Right lung (tissue), 10 donors: Measurements from ENCODE around the gene PI4K2A. TPM values are rescaled to one million over a fixed set of nuclear protein-coding genes. Genes with fewer than 3 reads are reported as not detected.
A peak's percentile ranks its signal among the peaks of the same experiment; 100 is the strongest.

ENCODE experiments used
- DNase-seq, 2 donors: peaks; one replicate each; pipeline ENCODE4 v3.0.0-alpha.2; 2013
- long read RNA-seq, 8 donors: transcript quantifications; one replicate each; lab custom pipeline, GENCODE V29; 2026
- polyA plus RNA-seq, 5 donors: library from polyadenylated mRNA; unstranded; fragments of 120-200 nt; gene quantifications; one replicate each; pipeline versions ENCODE4 v1.2.1 to v1.2.3, GENCODE V29; 2013; ENCODE audit warnings: inconsistent platforms in 1 of 5, low replicate concordance in 1 of 5; ENCODE audit not compliant: insufficient read length in 5 of 5, insufficient read depth in 1 of 5

PI4K2A gene
- polyA plus RNA-seq, result 10 to 100 TPM; 13.1 to 15.9 (median 15.1) TPM
- long read RNA-seq, donor 1, full-length matches to known transcripts, result 5 of 5 reads
- long read RNA-seq, donor 1, partial matches to known transcripts, result 0 of 5 reads
- long read RNA-seq, donor 1, other reads (novel, unspliced or antisense), result 0 of 5 reads
- long read RNA-seq, donor 2, full-length matches to known transcripts, result 5 of 5 reads
- long read RNA-seq, donor 2, partial matches to known transcripts, result 0 of 5 reads
- long read RNA-seq, donor 2, other reads (novel, unspliced or antisense), result 0 of 5 reads
- long read RNA-seq, donor 3, full-length matches to known transcripts, result 6 of 22 reads
- long read RNA-seq, donor 3, partial matches to known transcripts, result 7 of 22 reads
- long read RNA-seq, donor 3, other reads (novel, unspliced or antisense), result 9 of 22 reads
- long read RNA-seq, donor 4, full-length matches to known transcripts, result 3 of 3 reads
- long read RNA-seq, donor 4, partial matches to known transcripts, result 0 of 3 reads
- long read RNA-seq, donor 4, other reads (novel, unspliced or antisense), result 0 of 3 reads
- long read RNA-seq, donor 5, full-length matches to known transcripts, result 4 of 4 reads
- long read RNA-seq, donor 5, partial matches to known transcripts, result 0 of 4 reads
- long read RNA-seq, donor 5, other reads (novel, unspliced or antisense), result 0 of 4 reads
- long read RNA-seq, donor 6, full-length matches to known transcripts, result 6 of 6 reads
- long read RNA-seq, donor 6, partial matches to known transcripts, result 0 of 6 reads
- long read RNA-seq, donor 6, other reads (novel, unspliced or antisense), result 0 of 6 reads
- long read RNA-seq, donor 7, full-length matches to known transcripts, result 4 of 4 reads
- long read RNA-seq, donor 7, partial matches to known transcripts, result 0 of 4 reads
- long read RNA-seq, donor 7, other reads (novel, unspliced or antisense), result 0 of 4 reads
- long read RNA-seq, donor 8, full-length matches to known transcripts, result 1 of 1 reads
- long read RNA-seq, donor 8, partial matches to known transcripts, result 0 of 1 reads
- long read RNA-seq, donor 8, other reads (novel, unspliced or antisense), result 0 of 1 reads

DNA sequence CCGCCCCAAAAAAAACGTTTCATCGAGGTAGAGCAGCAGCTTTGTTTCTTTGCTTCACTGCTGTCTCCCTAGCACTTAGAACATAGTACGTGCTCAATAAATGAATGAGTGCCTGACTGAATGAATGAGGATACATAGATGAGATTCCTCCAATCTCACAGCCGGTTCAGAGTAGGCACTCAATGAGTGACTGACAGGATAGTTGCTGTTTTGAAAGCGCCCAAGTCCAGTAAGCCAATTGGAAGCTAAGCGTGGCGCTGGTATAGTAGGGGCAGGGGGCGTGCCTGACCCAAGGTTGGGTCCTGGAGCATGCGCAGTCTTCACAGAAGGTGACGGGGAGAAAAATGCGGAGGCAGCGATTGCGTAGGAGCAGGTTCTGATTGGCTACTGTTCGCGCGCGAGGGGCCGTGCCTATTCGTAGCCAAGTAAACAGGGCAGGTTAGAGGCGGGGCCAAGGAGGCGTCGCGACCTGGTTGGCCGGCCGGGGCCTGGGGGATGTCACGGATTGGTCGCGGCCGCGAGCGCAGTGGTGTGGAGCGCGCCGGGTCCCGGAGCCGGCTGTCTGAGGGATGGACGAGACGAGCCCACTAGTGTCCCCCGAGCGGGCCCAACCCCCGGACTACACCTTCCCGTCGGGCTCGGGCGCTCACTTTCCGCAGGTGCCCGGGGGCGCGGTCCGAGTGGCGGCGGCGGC is at the start of gene PI4K2A:
Gene PI4K2A, plus strand, starts transcription at position 498 of the 694 bp plus-strand sequence. Its CDS starts 72 bp downstream, at position 570.
- DNase-seq, result peak; percentile 97 to 99

DNA sequence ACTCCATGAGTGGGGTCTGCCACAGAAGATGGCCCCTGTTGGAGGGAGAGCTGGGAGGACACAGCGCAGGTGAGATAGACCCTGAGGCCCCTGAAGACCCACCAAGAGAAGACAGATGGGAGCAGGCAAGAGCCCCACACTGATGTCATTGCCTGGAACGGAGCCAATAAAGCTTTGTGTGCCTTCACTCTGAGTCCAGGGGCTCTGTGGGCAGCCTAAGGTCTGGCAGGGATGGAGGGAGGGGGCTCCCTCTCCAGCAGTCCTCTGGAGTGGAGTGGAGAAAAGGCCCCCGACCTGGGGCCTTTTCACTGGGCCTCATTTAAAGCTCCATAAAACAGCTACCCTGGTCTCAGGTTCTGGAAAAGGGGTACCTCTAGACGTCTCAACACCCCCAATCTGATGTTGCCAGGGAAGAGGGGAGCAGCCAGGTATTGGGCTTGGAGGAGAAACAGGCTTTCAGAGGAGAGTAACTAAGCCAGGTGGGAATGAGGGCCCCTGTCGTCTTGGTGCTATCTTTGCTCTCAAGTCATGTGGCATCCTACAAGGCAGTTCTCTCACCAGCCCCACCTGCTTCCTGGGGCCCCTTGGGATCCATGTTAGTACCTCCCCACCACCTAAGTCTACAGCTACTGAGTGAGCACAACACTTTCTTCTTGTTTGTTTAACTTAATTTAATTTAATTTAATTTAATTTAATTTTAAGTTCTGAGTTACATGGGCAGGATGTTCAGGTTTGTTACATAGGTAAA is 49.5 kb upstream of the PI4K2A start:
- no peak for DNase-seq

DNA sequence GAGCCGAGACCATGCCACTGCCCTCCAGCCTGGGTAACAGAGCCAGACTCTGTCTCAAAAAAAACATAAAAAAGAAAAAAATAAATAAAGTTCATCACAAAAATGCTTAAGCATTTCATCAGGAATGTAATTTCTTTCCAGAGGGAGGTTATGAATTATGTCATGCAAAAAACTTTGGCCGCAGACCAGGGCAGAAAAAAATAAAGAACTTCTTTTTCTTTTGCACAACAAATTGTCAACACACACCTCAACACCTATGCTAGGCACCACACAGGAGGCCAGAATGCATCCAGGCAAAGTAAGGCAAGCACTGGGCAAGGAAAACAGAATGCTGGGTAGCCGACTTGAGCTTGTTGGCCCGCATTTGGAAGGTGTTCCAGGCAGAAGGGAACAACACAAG is 47.0 kb upstream of the PI4K2A start:
- DNase-seq, result no peak

DNA sequence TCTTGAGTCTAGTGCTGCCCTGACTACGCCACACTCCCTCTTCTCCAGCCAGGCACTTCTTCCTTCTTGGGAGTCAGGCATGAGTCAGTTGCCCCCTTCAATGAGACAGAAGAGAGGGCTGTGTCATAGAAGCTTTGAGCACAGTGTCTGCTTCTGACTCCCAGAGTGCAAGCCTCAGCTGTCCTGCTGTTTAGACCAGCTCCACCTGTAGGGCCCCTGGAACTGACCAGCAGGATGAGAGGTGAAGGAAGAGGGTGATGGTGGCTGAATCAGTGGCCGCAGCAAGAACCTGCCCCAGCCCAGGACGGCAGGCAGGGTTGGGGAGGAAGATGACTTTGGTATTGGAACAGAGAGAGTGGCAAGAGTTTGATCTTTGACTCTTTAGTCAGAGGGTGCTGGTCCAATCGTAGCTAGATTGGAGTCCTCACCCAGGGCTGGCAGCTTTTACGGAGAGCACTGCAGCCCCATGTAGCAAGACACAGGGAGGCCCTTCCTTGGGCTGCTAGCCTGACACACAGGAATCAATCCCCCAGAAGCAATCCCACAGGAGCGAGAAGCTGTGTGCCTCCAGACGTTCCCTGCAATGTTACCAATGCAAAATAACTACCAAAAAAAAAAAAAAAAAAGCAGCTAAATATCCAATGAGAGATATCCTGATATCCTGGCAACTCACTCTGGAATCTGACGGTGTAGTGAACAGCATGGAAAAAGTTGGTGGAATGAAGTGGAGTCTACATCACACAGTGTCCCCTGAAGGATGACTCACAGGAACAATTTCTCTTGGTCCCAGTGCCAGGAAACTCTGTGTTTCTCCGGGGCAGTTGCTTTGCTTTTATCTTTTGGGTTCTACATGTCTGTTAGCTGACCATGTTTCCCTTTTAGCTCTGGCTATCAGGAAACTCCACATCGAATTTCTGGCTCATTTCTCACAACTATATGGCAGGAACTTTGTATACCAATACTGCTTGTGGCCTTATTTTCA is 44.1 kb upstream of the PI4K2A start:
- no peak for DNase-seq

DNA sequence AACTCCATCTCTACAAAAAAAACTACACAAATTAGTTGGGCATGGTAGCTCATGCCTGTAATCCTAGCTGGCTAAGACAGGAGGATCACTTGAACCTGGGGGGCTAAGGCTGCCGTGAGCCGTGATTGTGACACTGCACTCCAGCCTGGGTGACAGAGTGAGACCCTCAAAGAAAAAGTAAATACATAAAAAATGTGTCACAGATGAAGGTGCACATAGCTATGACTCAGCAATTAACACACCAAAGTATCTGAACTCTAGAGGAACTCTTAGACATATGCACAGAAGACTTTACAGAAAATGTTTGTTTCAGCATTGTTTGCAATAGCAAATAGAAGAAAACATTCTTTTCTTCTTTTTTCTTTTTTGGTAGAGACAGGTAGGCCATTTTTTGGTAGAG is 42.7 kb upstream of the PI4K2A start:
- DNase-seq, result no peak

DNA sequence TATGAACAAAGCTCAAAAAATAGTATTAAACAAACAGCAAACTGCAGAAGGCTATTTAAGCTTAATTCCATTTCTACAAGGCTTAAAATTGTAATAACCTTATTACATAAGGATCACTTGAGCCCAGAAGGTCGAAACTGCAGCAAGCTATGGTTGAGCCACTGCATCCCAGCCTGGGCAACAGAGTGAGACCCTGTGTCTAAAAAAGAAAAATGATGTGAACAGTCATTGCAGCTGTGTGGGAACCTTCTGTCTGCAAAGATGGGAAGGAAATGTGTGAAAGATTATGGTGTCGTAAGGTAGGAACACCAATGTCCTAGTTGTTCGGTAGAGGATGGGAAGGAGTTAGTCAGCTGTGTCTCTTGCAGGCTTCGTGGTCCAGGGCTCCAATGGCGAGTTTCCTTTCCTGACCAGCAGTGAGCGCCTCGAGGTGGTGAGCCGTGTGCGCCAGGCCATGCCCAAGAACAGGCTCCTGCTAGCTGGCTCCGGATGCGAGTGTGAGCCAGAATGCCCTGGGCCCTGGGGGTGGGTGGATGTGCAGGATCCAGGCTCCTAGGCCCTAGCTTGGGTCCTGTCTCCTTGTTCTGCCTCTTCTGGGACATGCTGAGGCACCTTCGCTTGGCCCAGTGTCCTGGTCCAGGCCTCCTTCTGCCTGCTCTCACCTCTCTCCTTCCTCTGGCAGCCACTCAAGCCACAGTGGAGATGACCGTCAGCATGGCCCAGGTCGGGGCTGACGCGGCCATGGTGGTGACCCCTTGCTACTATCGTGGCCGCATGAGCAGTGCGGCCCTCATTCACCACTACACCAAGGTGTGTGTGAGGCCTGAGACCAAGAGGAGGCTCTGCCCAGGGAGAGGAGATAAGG is 41.8 kb upstream of the PI4K2A start:
- no peak for DNase-seq

DNA sequence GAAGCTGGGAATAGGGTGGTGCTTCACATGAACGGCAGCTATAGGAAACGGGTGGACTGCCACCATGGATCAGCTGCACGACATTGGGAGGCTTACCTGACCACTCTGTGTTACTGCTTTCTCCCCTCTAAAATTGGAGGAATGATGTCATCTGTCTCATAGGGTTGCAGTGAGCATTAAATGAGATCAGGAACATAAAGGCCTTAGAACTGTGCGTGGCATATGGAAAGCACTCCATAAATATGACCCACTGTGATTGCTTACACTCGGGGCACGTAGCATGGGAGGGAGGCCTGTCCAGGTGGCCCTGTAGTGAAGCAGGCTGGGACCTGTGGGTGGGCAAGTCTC is 41.2 kb upstream of the PI4K2A start:
- no peak for DNase-seq

DNA sequence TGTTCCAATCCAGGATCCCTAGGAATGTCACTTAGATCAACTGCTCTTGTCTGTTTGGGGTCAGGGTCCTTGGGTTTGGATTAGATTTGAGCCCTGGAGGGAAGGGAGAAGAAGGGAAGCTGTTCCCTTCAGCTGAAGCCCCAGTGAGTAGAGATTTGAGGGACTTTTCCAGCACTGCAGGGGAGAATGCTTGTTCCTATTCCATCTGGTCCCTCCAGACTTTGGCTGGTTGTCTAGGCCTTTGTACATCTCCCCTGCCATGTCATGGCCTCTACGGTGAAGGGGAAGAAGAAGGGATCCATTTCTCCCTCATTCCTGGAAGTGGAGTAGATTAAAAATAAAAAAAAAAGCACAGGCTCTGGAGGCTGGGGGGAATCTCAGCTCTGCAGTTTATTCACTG is 39.9 kb upstream of the PI4K2A start:
- no peak for DNase-seq

DNA sequence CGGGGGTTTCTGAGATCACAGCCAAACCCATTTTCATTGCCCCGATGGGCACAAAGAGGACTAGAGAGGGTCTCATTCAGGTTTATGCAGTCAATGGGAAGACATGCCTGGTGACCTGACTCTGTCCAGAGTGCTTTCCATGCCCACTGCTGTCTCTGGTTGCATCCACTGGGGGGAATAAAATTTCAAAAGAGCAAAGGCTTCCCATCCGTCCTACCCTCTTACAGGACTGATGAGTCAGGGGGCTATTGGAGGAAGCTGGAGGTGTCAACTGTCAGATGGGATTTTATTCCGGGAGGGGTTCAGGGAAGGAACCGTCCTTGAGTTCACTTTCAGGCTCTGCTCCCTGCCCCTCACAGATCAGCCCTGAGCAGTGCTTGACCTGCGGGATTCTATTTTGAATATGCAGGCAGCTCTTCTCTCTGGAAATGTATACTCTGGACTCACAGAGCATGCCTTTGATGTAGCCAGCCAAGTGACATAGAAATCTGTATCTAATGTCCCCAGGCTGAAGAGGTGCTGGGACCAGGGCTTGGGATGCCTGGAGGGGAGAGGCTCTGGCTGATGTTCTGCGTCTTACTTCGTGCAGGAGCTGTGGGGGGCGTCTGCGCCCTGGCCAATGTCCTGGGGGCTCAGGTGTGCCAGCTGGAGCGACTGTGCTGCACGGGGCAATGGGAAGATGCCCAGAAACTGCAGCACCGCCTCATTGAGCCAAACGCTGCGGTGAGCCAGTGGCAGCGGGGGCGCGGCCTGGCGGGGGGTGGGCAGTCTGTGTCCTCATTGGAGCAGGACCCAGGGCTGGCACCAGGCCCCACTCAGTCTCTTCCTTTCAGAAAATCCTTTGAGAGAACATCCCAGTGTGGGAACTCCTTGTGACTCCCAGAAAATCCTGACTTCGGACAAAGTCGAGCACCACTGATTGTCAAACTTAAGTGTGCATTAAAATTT is 38.9 kb upstream of the PI4K2A start:
- no peak for DNase-seq

DNA sequence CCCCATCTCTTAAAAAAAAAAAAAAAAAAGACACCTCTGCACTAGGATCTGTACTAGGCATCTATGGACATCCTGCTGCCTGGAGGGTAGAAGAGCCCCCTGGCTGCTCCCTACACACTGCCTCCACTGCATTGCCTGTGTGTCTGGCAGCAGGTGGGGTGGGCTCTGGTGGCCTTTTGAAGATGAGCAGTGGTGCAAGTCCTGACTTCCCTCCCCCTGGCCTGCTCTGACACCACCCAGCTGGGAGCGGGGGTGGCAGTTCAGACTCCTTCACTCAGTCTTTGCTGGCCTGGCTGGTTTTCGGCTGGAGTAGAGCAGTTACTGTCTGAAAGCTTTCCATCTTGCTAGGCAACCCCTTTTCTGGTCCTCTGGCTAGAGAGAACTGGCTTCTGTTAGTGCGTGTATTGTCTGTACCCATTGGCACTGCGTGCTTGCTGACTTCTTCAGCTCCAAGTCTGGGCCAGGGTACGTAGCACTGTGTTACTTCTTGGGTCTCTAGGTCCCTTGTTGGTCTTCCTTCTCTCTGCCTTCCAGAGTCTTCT is 33.3 kb upstream of the PI4K2A start:
- no peak for DNase-seq

DNA sequence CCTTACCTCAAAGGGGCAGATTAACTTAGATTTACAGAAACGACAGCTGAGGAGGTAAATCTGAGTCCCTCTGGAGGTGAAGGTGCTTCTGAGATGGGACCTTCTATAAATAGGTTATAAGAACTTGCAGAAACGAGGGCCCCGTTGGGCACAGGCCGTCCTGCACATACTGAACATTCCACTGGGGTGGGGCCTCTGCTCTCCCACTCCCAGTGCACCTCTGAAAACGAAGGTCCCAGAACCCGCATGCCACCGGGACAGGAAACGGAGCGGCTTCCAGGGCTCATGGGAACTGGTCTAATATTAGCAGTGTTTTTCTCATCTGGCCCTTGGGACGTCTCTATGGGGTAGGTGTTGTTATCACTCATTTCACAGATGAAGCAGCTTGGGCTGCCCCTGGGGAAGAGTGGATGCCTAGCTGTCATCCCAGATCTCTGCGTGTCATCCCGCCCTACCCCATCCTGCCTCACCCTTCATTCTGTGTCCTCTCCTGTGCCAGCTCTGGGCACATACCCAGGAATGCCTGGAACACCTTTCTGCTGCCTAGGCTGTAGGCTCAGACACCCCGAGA is 31.4 kb upstream of the PI4K2A start:
- DNase-seq, result no peak

DNA sequence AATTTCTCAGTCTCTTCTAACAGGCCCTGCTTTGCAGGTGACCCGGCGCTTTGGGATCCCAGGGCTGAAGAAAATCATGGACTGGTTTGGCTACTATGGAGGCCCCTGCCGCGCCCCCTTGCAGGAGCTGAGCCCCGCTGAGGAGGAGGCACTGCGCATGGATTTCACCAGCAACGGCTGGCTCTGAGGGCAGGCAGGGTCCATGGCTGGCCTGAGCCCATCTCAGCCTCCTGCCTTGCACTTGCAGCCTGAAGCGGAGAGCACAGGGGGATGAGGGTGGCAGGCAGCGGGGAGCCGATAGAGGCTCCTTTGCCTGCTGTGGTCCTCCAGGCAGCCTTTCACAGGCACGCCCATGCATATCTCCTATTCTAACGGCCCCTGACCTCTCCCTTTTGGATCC is 29.0 kb upstream of the PI4K2A start:
- DNase-seq, result no peak

DNA sequence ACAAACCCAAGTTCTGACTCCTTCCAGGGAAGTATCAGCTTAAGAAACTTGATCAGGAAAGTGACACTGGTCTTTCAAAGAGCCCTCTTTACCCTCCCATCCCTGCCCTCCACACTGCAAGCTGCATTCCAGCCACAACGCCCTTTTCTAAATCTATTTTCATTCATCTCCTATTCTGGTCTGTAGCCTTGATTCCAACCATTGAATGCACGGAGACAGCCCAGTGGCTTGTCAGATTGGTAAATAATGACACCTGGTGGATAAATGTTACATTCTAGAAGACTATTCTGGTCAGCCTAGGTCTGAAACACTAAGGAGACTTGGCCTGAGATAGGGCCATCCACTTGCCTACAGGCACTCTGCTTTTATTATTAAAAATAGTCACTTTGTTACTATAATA is 28.1 kb upstream of the PI4K2A start:
- no peak for DNase-seq

DNA sequence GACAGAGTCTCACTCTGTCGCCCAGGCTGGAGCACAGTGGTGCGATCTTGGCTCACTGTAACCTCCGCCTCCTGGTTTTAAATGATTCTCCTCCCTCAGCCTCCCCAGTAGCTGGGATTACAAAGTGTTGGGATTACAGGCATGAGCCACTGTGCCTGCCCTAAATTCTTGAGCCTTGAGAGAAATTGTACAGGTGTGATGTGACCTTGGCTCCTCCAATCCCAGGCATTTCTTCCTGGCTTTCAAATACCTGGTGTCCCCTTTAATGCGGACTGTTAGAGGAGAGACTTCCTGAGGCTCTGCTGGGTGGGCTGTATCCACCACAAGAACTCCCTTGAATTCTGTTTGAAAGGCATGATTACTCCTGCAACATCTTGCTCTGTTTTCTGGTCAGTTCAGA is 22.2 kb upstream of the PI4K2A start:
- no peak for DNase-seq

DNA sequence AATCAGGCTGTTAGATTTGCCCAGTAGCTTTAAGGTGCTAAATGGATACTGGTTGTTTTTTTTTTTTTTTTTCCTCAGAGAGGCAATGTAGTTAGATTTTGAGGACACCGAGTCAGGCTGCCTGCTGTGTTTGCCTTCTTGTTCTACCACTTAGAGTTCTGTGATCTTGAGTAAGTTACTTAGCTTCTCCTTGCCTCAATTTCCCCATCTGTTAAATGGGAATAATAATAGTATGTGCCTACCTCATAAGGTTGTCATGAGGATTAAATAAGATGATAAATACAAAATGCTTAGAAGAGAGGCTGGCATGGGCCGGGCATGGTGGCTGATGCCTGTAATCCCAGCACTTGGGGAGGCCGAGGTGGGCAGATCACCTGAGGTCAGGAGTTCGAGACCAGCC is 21.7 kb upstream of the PI4K2A start:
- no peak for DNase-seq

DNA sequence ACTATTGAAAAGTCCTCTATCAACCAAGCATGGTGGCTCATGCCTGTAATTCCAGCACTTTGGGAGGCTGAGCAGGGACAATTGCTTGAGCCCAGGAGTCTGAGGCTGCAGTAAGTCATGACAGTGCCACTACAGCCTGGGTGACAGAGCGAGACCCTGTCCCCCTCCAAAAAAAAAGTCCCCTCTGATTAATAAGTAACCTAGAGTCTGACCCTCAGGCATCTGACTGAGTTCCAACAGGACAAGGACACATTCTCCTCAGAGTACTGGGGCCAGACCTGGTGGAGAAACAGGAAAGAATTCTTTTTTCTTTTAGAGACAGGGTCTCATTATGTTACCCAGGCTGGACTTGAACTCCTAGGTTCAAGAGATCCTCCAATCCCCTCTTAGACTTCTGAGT is 17.2 kb upstream of the PI4K2A start:
- no peak for DNase-seq

DNA sequence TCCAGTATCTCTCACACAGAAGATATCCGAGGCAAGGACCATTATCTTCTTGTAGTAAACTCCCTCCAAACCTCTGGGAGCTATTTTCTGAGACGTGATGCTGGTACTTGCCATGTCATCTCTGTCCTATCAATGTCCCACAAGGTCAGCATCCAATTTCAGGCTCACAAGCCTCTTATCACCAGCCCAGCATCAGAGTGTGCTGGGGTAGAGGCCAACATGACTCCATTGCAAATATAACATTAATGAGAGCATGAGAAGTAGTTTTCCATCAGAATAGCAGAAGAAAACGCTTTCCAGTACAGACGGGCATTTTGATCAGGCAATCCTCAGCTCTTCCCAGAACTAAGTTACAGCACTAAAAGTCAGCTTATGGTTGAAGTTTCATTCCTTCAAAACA is 12.7 kb upstream of the PI4K2A start:
- no peak for DNase-seq
